ENCODE measurements around the gene ATP8B2. TPM values are rescaled to one million over a fixed set of nuclear protein-coding genes. Genes with fewer than 3 reads are reported as not detected.

ATP8B2 gene
- total and polyA plus RNA-seq, 4 donors = 0.75 to 16.2 (median 5.3) TPM

Small RNA genes lying within 50 kb of the gene (small RNA-seq; reads per million reads assigned to genes)
- gene RF00273 = not detected
- gene RNU6-121P = not detected
- gene RNU6-239P = not detected
- gene RNU7-57P = not detected

Other genes with a start within 250 kb of the ATP8B2 start
- gene NUP210L, start 170.5 kb upstream of the ATP8B2 start, total RNA-seq = under 1 TPM in 1 of 2 donors, not detected in 1; 0.08 TPM
- not detected for gene NUP210L, start 170.5 kb upstream of the ATP8B2 start, polyA plus RNA-seq
- gene TPM3, start 133.4 kb upstream of the ATP8B2 start, total RNA-seq = 100 to 1,000 TPM in 1 of 2 donors, 10 to 100 TPM in 1; 89.6 to 120 TPM
- gene TPM3, start 133.4 kb upstream of the ATP8B2 start, polyA plus RNA-seq = 100 to 1,000 TPM; 105 to 113 TPM
- not detected for gene CFAP141, start 119.2 kb upstream of the ATP8B2 start, total RNA-seq
- not detected for gene CFAP141, start 119.2 kb upstream of the ATP8B2 start, polyA plus RNA-seq
- gene UBAP2L, start 104.6 kb upstream of the ATP8B2 start, total RNA-seq = 10 to 100 TPM; 34.2 to 51.0 TPM
- 10 to 100 TPM; 24.3 to 33.9 TPM for gene UBAP2L, start 104.6 kb upstream of the ATP8B2 start, polyA plus RNA-seq
- 10 to 100 TPM; 37.5 to 59.5 TPM for gene HAX1, start 52.9 kb upstream of the ATP8B2 start, total RNA-seq
- 10 to 100 TPM; 59.1 to 91.2 TPM for gene HAX1, start 52.9 kb upstream of the ATP8B2 start, polyA plus RNA-seq
- under 1 TPM in 1 of 2 donors, not detected in 1; 0.14 TPM for gene AQP10, start 4.4 kb upstream of the ATP8B2 start, total RNA-seq
- not detected for gene AQP10, start 4.4 kb upstream of the ATP8B2 start, polyA plus RNA-seq
- gene IL6R, start 79.8 kb downstream of the ATP8B2 start, total RNA-seq = 10 to 100 TPM; 47.0 to 67.6 TPM
- gene IL6R, start 79.8 kb downstream of the ATP8B2 start, polyA plus RNA-seq = 10 to 100 TPM; 18.8 to 23.6 TPM
- gene TDRD10, start 176.7 kb downstream of the ATP8B2 start, total RNA-seq = 1 to 10 TPM in 1 of 2 donors, under 1 TPM in 1; 0.23 to 1.5 TPM
- gene TDRD10, start 176.7 kb downstream of the ATP8B2 start, polyA plus RNA-seq = under 1 TPM; 0.58 to 0.97 TPM
- 1 to 10 TPM; 5.9 to 7.5 TPM for gene SHE, start 176.9 kb downstream of the ATP8B2 start, total RNA-seq
- gene SHE, start 176.9 kb downstream of the ATP8B2 start, polyA plus RNA-seq = 1 to 10 TPM; 3.1 to 3.5 TPM
- gene UBE2Q1, start 233.1 kb downstream of the ATP8B2 start, total RNA-seq = 10 to 100 TPM in 1 of 2 donors, 1 to 10 TPM in 1; 8.2 to 18.7 TPM
- 10 to 100 TPM in 1 of 2 donors, 1 to 10 TPM in 1; 9.8 to 22.0 TPM for gene UBE2Q1, start 233.1 kb downstream of the ATP8B2 start, polyA plus RNA-seq
- gene CHRNB2, start 242.3 kb downstream of the ATP8B2 start, total RNA-seq = under 1 TPM in 1 of 2 donors, not detected in 1; under 0.01 TPM
- under 1 TPM; 0.01 to 0.06 TPM for gene CHRNB2, start 242.3 kb downstream of the ATP8B2 start, polyA plus RNA-seq